ENCODE measurements around the gene CPB2.

- TF ChIP-seq CTCF (IDR thresholded peaks at IDR 0.05 in 4 of 5, conservative IDR thresholded peaks at IDR 0.05 in 1 of 5) (no peak), POLR2A (IDR thresholded peaks at IDR 0.05) (no peak)
These were observed 82.4 kb downstream of the CPB2 start for GRCh38 chr13:46022481-46022880.
